ENCODE data around the gene ETV3.
"Not testable (repeated sequence)": the region's sequence is repeated elsewhere in the genome, so short reads cannot be mapped to it uniquely, and the experiment has no call there.

The ETV3 gene

DNA sequence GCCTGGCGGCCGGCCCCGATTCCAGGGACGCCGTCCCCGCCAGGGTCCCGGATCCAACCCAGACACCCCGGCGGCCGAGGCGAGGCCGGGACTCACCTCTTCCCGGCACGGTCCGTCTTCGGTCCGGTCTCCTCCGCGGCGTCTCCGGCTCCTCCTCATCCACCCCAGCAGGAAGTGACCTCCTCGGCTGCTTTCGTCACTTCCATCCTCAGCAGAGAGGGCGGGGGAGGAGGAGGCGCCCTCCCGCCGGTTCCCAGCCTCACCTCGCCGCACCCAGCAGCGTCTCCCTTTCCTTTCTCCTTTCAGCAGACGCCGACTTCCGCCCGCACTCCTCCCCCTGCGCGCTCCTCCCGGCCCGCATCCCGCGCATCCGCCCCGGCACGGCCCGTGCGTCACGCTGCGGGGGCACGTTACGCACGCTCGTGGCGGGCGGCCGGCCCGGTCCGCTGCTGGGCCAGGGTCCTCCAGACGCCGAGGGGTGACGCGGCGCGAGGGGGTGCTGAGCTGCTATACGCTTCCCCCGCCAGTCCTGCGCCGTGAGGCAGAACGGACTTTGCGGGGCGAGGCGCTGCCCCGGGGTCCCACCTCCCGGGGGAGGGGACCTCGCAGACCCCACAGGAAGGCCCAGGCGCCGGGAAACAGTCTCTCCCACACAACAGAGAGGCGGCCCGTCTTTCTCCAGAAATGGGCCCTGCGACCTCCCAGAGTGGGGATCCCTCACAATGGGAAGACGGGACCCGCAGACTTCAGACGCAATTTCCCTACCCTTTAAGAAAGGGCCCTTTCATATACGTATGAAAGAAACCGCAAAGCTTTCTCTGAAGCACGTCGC is at the start of gene ETV3:
Gene ETV3, minus strand, starts transcription at position 176 of the 832 bp plus-strand sequence. CDS start 2,043 bp downstream, outside the sequence.
- DNase-seq, result peak; percentile 94

GRCh38 chr1:157186281-157186992 is 48.2 kb upstream of the ETV3 start:
- no peak for DNase-seq

DNA sequence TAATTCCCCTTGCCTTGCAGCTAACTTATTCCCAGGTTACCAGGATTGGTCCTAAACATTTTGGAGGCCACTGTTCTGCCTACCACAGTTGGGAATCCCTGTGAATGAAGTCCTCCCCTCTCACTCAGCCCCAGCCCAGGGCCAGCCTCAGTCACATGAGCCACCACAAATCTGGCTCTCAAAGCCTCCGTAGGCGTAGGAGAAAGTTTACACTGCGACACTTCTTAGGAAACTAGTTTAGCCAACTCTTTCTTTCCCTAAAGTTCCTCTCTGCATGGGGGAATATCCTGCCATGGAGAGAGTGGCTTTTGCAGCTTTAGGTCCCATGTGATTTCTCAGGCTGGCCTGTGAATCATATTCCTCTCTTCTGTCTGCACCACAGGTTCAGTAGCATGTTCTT is 45.7 kb upstream of the ETV3 start:
- DNase-seq, result no peak

GRCh38 chr1:157182371-157182770 is 44.2 kb upstream of the ETV3 start:
- DNase-seq, result not testable (repeated sequence)

DNA sequence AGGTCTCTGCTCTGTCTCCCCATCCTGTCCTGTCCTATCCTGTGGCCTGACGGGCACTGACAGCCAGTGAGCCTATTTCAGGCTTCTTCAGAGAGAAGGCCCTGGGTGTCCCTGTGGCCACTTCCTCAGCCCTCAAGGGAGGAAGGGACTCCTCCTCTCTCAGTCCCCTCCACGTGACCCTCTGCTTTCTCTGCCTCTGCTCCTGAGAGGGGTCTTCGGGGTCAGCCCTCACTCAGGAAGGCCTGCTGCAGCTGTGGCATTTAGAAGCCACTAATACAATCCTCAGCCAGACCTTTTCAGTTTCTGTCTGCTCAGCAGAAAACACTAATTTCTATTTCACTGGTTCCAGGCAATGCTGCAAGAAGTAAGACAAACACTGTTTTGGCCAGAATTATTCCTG is 43.6 kb upstream of the ETV3 start:
- no peak for DNase-seq

DNA sequence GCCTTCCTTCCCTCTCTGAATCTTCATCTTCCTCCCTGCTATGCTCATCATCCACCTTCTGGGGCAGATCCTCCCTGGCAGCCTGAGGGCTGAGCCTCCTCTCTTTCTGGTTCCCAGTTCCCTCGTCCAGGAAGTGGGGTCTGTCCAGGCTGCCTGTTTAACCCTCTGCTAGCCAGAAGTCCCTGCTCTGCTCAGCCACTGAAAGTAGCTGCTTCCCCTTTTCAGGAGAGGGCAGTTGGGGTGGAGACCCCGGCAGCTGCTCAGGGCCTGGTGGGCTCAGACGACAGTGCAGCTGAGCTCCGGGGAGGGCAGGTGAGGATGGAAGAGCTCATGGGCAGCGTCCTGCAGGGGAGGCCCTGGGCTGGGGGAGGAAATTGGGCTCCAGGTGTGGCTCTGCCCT is 43.1 kb upstream of the ETV3 start:
- DNase-seq, result no peak

GRCh38 chr1:157178490-157178889 is 40.3 kb upstream of the ETV3 start:
- no peak for DNase-seq

DNA sequence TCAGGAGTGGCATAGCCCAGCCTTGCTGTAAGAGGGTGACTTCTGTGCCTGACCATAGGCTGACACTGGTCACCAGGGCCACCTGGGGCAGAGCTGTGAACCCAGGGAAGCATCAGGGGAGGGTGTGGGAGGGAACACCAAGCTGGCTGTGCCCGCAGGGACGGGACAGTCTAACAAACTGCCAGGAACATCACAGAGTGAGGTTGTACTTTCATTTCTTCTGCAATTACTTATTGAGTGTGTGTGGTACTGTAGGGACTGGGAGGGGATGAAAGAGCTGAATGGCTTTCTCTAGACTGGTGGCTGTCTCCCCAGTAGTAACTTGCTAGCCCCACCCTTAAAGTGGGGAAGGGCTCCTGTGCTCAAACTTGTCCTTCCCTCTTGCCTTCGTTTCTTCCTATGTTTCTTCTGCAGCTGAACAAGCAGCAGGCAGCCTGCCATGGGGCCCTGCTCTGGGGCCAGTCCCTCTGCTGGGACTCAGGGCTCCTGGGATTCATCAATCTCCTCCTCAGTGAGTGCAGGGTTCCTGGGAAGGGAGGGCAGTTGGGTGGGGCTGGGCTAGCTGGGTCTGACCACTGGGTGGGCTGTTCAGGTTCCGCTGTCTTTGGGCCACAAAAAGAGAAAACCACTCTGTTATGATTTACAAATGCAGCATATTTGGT is 39.7 kb upstream of the ETV3 start:
- DNase-seq, result no peak

- DNase-seq, result no peak
These were observed 38.5 kb upstream of the ETV3 start for GRCh38 chr1:157176591-157177121.

- DNase-seq, result no peak
These were observed 37.8 kb upstream of the ETV3 start for GRCh38 chr1:157176016-157176415.

DNA sequence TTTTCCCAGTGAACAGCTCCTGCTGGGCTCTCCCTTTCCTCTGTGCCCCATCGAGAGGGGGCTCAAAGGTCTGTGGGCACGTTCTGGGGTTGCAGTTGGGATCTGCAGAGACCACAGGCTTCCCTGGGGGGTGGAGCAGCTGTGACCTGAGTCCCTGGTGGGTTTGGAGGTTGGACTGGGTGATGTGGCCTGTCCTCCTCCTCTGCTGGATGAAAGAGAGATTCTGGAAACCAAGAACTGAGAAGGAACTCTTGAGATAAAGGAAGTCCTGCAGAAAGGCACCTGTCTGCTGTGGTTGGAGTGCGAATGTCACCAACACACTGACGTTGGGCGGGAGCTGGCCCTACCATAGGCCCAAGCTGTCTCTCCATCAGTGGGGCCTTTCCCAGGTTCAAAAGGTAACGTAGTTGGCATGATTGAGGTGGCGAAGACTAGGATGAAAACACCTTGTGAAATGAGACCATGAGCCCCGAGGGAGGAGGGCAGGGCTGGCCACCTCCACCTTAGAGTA is 35.8 kb upstream of the ETV3 start:
- no peak for DNase-seq

DNA sequence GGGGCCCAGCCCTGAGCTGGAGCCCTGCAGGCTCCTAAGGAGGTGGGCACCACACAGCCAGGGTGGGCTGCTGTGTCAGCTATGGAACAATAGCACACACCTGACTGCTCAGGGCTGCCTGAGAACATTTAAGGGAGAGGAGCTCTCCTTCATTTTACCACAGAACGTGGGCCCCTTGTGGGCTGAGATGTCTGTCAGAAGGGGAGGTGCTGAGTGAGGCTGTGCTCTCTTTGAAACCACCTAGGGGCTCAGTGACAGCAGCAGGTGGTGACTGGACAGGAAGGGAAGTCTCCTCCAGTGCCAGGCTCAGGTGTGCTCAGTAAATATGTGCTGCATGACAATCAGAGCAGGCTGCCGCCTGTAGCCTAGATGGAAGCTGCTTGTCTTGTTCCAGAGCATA is 35.0 kb upstream of the ETV3 start:
- DNase-seq, result not testable (repeated sequence)

GRCh38 chr1:157172591-157172990 is 34.4 kb upstream of the ETV3 start:
- DNase-seq, result not testable (repeated sequence)

DNA sequence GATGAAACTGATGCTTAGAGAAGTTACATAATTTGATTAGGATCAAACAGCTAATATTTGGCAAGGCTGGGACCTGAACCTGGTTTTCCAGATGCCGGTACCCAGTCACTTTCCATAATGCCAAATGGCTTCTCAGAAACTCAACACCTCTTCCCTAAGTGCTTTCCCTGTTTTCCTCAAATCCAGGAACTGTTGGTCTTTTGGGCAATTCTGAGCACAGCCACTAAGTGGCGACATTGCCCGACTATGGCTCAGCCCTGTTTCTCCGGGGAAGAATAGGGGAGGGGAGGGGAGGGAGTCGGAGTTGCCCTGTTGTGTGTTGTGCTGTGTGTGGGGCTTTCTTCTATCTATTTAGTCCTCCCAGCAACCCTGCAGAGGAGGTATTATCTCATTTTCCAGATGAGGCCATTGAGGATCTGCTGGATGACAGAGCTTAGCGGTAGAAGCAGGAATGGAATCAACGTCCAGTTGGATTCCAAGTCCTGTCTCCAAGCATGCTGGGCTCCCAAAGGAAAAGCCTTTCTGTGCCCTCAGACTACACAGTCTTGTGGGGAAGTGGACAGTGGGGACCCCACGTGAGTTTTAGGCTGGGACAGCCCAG is 33.8 kb upstream of the ETV3 start:
- DNase-seq, result not testable (repeated sequence)

- peak; percentile 70 for DNase-seq
These were observed 32.7 kb upstream of the ETV3 start for GRCh38 chr1:157170677-157171515.

- no peak for DNase-seq
These were observed 29.8 kb upstream of the ETV3 start for GRCh38 chr1:157168015-157168414.

DNA sequence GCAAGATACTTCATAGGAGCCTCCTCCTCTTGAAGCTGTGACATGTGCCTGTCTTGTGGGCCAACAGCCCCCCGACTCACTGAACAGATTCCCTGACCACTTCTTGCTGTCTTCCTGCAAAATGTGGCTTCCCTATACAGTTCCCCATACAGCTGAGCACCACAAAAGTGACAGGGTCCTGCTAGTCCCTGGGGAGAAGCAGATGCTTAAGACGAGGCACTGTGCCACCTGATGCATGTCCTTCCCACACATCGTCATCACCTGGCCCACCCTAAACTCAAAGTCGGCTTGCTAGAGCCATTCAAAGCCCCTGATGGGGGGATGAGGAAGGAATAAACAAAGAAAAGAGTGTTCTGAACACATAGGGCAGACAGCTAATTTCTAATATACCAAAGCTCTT is 29.2 kb upstream of the ETV3 start:
- no peak for DNase-seq

DNA sequence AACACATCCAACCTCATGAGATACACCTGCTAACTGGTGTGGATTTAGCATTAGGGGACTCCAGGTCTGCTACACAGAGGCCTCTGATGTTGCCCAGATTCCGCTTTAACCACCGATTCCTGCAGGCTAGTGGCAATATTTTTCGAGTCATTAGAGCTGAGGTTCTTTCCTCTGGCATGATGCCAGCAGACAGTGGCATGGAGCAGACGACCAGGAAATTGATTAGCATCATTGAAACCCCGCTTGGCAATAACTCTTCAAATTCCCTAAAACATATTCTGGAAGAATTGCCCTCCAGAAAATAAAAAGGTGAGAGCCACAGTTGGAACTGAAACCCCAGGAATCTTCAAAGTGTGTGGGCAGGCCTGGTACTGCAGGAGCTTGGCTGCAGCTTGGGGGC is 28.4 kb upstream of the ETV3 start:
- no peak for DNase-seq

DNA sequence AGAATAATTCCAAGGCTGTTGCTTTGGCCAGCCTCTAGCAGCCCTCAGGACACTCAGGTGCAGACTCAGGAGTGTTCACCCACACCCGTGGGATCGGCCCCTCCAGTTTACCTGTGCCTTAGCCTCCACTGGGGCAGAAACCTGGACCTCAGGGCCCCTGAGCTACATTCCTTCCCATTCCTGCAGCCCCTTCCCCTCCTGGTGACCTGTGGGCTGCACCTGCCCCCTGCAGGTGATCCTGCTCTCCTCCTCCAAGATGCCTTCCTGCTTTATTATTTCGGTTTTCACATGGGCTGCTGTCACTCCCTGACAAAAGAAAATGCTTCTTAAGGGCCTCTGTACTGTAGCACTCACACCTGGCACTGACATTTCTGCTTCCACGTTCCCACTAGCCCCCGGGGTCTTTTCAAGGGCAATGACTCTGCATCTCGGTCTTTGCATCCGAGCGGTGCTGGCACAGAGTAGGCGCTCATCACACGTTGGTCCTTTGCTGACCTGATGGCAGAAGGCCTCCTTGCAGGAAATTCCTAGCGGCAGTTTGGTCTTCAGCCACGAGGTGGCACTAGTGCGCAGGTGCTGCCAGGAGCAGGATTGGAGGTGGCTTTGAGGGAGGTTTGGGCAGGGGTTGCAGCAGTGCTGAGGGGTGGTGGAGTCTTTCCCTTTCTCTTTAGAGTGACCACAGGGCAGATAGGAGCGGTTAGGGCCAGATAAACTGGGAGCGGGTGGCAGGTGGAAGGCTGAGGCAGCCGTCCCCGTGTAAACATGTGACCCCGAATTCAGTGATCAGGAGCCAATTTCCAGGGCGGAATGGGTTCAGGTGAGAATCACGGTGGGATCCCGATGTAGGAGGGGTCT is 25.3 kb upstream of the ETV3 start:
- DNase-seq, result peak; percentile 70

DNA sequence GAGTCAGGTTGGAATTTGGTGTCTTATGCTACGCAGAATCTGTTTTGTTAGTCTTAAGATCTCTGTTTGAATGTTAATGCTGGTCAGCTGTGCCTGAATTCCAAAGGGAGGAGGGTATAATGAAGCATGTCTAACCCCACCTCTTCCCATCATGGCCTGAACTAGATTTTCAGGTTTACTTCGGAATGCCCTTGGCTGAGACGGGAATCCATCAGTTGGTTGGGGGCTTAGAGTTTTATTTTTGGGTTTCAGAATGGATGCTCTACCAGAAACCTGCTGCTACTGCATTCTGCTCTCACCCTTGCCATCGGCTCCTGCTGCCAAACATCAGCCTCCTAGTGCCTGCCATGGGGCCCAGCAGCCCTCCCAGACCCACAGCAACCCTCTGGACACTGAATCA is 24.1 kb upstream of the ETV3 start:
- no peak for DNase-seq

GRCh38 chr1:157161901-157162300 is 23.7 kb upstream of the ETV3 start:
- DNase-seq, result no peak

Measured in hematopoietic multipotent progenitor cell treated with erythropoietin and hydrocortisone succinate and interleukin-3 and kit ligand, for 6 days (in vitro differentiated cells).